Measurements from ENCODE around the gene PLGLB1.
"Not testable (repeated sequence)": the region's sequence is repeated elsewhere in the genome, so short reads cannot be mapped to it uniquely, and the experiment has no call there.

DNA sequence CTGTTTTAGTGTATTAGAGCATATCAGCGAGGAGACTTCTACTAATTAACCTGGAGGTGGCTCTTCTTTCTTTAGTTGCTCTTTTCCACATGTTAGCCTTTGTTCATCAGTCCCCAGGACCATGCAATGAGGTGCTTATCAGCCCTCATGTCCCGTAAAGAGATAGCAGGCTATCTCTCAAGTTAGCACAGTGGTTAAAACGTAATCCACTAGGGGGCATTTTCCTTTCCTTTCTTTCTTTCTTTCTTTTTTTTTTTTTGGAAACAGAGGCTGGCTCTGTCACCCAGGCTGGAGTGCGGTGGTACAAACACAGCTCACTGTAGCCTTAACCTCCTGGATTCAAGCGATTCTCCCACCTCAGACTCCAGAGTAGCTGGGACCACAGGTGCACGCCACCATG, 4.3 kb upstream of the PLGLB1 start:
- TF ChIP-seq, protein P1, sequence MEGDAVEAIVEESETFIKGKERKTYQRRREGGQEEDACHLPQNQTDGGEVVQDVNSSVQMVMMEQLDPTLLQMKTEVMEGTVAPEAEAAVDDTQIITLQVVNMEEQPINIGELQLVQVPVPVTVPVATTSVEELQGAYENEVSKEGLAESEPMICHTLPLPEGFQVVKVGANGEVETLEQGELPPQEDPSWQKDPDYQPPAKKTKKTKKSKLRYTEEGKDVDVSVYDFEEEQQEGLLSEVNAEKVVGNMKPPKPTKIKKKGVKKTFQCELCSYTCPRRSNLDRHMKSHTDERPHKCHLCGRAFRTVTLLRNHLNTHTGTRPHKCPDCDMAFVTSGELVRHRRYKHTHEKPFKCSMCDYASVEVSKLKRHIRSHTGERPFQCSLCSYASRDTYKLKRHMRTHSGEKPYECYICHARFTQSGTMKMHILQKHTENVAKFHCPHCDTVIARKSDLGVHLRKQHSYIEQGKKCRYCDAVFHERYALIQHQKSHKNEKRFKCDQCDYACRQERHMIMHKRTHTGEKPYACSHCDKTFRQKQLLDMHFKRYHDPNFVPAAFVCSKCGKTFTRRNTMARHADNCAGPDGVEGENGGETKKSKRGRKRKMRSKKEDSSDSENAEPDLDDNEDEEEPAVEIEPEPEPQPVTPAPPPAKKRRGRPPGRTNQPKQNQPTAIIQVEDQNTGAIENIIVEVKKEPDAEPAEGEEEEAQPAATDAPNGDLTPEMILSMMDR (conservative IDR thresholded peaks at IDR 0.05; ENCODE audit: low read length), result not testable (repeated sequence)
- TF ChIP-seq EZH2phosphoT487 (IDR thresholded peaks at IDR 0.05; ENCODE audit: borderline replicate concordance, low read depth, low read length), result not testable (repeated sequence)

All from OCI-LY7 (cell line).